GM19099 (cell line): Measurements from ENCODE around the gene C19orf85.

Source experiments
- POLR2A ChIP-seq: IDR thresholded peaks from 3 replicates; pipeline ENCODE4 v1.6.1; 2011; ENCODE audit warnings: low read depth; ENCODE audit not compliant: insufficient read length; ENCODE audit errors: extremely low read depth

Gene C19orf85

DNA sequence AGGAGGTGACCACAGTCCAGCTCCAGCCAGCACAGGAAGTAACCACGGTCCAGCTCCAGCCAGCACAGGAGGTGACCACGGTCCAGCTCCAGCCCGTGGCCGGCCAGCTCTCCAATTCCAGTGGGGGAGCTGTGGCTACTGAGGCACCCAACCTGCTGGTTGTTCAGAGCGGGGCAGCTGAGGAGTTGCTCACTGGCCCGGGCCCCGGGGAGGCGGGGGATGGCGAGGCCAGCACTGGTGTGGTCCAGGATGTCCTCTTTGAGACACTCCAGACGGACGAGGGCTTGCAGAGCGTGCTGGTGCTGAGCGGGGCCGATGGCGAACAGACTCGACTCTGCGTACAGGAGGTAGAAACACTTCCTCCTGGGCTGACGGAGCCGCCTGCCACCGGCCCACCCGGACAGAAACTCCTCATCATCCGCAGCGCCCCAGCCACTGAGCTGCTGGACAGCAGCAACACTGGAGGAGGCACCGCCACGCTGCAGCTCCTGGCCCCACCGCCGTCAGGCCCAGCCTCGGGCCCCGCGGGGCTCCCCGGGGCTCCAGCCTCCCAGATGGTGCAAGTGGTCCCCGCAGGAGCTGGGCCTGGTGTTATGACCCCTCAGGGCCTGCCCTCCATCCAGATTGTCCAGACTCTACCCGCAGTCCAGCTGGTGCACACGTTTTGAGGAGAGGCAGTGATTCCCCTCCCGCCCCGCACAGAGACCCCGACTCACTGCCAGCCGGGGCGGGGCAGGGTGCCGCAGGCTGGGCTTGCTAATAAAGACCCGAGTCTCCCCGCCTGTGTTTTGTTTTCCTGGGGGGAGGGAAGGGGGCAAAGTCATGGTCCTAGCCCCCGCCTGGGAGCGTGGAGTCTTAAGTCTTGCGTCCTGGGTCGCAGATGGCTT is 19.4 kb upstream of the C19orf85 start:
- no peak for TF ChIP-seq POLR2A

DNA sequence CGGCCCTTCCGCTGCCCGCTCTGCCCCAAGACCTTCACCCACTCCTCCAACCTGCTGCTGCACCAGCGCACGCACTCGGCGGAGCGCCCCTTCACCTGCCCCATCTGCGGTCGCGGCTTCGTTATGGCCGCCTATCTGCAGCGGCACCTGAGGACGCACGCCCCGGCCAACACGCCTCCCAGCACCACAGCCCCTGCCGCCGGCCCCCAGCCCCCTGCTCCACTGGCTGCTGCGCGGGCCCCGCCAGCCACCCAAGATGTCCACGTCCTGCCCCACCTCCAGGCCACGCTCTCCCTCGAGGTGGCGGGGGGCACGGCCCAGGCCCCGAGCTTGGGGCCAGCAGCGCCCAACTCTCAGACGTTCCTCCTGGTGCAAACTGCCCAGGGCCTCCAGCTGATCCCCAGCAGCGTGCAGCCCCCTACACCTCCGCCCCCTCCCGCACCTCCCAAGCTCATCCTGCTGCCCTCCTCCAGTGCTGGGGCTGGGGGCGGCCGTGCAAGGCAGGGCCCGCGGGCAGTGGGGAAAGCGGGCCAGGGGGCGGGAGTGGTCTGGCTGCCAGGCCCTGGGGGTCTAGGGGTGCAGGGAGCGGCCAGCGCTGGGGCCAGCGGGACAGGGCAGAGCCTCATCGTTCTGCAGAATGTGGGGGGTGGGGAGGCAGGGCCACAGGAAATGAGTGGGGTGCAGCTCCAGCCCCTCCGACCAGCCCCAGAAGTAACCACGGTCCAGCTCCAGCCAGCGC is 18.6 kb upstream of the C19orf85 start:
- no peak for TF ChIP-seq POLR2A

DNA sequence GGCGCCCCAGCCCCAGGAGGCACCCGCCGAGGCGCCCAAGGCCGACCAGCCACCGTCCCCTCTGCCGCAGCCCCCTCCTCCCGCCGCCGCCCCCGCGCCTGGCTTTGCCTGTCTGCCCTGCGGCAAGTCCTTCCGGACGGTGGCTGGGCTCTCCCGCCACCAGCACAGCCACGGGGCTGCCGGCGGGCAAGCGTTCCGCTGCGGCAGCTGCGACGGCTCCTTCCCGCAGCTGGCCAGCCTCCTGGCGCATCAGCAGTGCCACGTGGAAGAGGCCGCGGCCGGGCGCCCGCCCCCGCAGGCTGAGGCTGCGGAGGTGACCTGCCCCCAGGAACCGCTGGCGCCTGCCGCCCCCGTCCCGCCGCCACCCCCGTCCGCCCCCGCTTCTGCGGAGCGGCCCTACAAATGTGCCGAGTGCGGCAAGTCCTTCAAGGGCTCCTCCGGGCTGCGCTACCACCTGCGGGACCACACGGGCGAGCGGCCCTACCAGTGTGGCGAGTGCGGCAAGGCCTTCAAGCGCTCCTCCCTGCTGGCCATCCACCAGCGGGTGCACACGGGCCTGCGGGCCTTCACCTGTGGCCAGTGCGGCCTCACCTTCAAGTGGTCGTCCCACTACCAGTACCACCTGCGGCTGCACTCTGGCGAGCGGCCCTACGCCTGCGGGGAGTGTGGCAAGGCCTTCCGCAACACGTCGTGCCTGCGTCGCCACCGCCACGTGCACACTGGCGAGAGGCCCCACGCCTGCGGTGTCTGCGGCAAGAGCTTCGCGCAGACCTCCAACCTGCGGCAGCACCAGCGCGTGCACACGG is 17.8 kb upstream of the C19orf85 start:
- TF ChIP-seq POLR2A = no peak

DNA sequence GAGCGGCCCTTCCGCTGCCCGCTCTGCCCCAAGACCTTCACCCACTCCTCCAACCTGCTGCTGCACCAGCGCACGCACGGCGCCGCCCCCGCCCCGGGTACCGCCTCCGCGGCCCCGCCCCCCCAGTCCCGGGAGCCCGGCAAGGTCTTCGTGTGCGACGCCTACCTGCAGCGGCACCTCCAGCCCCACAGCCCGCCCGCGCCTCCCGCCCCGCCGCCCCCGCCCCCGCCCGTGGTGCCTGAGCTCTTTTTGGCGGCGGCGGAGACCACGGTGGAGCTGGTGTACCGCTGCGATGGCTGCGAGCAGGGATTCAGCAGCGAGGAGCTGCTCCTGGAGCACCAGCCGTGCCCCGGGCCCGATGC is 17.2 kb upstream of the C19orf85 start:
- TF ChIP-seq POLR2A = no peak

DNA sequence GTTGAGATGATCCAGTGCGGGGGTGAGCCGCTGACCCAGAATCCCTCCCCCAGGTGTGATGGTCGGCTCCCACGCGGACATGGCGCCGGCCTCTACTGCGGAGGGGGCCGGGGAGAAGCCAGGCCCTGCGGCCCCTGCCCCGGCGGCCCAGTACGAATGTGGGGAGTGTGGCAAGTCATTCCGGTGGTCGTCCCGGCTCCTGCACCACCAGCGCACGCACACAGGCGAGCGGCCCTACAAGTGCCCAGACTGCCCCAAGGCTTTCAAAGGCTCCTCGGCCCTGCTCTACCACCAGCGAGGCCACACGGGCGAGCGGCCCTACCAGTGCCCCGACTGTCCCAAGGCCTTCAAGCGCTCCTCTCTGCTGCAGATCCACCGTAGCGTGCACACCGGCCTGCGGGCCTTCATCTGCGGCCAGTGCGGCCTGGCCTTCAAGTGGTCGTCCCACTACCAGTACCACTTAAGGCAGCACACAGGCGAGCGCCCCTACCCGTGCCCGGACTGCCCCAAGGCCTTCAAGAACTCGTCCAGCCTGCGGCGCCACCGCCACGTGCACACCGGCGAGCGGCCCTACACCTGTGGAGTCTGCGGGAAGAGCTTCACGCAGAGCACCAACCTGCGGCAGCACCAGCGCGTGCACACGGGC is 16.7 kb upstream of the C19orf85 start:
- TF ChIP-seq POLR2A = no peak

DNA sequence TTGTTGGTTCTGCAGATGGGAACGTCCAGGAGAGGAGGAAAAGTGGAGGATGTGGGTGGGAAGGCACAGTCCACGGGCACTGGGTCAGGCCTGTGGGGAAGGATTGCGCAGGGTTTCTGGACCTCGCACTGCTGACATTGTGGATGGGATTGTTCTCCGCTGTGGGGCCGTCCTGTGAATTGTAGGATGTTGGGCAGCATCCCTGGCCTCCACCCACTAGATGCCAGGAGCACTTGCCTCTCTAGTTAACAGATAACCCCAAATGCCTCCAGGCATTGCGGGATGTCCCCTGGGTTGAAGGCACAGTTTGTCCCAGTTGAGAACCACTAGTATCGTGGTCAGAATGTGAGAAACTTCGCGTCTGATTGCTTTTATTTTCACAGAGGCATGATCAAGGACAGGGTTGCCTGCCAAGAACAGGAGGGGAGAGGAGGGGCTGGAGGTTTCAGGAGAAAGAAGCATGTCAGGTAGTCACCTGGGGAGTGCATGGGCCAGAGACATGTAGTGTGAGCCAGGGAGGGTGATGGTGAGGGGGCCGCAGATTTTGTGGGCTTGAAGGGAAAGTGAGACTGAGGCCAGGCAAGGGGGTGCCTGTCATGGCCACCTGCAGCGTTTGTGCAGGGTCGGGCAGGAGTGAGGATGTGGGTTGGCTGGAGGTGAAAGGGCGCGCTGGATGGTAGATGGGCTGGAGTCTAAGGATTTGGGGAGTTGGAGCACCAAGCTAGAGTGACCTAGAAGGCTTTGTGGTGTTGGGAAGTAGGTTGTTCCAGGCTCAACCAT is 15.1 kb upstream of the C19orf85 start:
- TF ChIP-seq POLR2A = no peak

DNA sequence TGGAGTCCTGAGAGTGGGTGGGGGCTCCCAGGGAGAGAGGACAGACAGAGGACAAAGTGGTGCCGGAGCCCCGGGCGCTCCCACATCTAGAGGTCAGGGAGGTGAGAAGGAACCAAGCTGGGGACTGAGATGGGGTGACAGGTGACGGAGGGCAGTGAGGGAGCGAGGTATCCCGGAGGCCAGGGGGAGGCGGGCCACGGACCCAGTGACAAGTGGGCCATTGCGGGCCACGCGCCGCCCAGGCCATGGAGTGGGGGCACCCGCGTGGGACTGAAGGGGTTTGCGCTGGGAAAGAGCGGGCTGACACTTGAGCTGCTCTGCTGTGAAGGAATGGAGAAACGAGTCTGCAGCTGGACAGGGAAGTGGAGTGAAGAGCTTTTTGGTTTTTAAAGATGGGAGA is 14.5 kb upstream of the C19orf85 start:
- TF ChIP-seq POLR2A = no peak

DNA sequence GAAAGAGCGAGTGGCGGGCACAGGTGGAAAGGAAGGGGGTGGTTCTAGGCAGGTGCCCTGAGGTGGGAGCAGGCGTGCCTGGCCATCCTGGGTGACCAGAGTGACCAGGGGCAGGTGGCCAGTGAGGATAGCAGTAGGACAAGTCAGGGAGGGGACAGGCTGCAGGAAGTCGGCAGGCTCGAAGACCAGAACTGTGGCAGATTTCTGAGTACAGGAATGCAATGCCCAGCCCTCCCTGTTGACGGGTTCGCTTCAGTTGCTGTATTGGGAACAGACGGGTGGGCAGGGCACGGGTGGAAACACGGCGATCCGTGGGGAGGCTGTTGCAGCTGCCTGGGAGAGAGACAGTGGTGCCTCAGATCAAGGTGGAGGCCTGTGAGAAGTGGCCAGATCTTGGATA is 13.8 kb upstream of the C19orf85 start:
- no peak for TF ChIP-seq POLR2A

DNA sequence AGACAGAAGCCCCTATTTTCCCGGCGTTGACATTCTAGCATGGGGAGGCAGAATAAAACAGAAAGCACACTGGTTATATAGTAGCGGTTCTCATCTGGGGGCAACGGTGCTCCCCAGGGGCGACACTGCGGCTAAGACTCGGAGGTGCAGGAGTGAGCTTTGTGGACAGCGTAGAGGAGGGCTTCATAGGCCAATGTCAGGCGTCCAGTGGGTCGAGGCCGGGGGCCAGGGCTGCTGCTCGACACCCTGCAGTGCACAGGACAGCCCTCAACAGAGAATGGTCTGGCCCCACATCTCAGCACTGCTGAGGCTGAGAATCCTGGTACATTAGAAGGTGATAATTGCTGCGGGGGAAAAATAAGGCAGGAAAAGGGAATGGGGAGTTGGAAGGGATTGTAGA is 13.4 kb upstream of the C19orf85 start:
- no peak for TF ChIP-seq POLR2A

DNA sequence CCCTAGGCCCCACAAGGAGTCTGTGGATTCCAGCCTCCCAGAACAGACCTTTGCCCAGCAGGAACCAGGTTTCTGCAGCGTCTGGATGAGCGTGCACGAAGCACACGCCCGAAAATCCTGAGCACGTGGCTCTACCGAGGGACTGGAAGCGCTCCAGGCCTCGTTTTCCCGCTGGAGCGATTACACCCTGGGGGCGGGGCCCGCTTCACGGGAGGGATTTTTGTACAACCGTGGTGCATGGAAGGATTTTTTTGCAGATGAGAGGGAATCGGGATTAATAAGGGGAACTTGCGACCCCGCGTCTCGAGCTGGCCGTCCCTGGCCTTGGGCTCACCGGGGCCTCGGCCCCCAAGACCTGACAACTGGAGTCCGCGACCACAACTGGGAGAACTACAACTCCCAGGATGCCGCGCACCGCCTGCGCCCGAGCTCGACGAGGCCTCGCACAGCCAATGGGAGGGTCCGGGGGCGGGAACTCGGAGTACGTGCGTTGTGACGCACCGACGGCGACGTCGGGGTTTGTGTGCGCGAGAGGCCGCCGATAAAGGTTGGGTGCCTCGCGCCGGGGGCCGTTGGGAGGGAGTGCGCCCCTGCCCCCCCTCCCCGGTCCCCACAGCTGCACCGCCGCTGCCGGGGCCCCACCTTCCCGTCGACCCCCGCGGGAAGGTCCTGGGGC is 11.7 kb upstream of the C19orf85 start, which contains the start of gene ZNF628:
ZNF628 (plus strand) TSS at position 518 of the 676 bp plus-strand sequence. CDS start 3,294 bp downstream, outside the sequence.
- peak; percentile 28 for TF ChIP-seq POLR2A

DNA sequence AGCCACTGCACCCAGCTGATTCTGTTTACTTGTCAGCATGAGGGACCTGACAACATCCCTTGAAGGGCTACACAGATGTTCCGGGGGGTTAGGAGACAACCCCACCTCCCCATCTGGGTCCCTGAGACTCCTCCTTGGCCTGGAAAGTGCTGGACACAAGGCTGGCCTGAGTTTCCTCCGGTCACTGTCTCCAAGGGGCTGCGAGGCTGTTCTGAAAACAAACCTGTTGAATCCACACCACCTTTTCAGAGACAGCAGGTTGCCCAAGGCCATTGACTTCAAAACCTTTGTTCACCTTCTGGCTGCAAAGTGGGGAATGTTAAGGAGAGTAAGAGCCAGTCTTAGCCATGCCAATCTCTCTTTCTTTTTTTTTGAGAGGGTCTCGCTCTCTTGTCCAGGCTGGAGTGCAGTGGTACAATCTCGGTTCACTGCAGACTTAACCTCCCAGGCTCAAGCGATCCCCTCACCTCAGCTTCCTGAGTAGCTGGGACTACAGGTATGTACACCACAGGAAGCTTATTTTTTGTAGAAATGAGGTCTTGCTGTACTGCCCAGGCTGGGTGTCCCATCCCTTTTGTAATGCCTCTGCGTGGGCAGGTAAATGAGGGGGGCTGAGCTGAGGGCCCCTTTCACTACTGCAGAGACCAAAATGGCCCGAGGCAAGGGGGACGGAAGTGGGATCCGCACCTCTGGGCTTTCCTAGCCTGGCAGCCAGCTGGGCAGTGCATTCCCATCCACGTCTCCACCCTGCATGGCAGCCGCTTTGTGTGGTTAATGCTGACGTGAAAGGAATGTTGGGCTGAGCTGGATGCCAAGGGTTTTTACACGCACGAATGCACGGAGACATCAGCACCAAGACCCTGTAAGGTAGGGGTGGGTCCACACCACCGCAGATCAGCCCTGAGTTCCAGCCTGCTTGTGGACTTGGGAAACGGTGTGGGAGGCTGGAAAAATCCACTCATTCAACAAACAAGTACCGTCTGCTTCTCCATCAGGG is 10.0 kb upstream of the C19orf85 start:
- TF ChIP-seq POLR2A = no peak
